Putamen (tissue), 1 donor: ENCODE data around the gene NTM.

Experiments used
- DNase-seq: peaks from one replicate; pipeline ENCODE4 v3.0.0-alpha.2; 2016; ENCODE audit warnings: low spot score

Gene NTM

DNA sequence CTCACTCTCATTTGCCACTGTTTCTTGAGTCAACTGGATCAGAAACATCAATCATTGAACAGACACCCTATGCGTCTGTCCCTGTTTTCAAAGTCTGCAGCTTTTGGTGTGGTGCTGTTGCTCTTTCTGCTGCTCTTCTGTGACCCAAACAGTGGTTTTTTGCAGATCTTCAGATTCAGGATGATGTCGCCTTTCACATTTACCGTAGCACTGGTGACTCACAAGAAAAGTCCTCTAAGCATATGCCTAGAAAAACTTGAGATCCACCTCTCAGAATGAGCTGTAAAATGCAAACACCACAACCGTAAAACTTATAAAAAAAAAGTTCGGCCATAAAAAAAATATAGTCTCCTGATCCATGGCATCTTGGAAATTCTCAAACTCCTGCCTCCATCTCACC lies 400.4 kb downstream of the NTM start:
- no peak for DNase-seq

- DNase-seq, result no peak
These were observed 401.1 kb downstream of the NTM start for GRCh38 chr11:131771471-131771870.

- DNase-seq, result no peak
These were observed 403.2 kb downstream of the NTM start for GRCh38 chr11:131773626-131774025.

DNA sequence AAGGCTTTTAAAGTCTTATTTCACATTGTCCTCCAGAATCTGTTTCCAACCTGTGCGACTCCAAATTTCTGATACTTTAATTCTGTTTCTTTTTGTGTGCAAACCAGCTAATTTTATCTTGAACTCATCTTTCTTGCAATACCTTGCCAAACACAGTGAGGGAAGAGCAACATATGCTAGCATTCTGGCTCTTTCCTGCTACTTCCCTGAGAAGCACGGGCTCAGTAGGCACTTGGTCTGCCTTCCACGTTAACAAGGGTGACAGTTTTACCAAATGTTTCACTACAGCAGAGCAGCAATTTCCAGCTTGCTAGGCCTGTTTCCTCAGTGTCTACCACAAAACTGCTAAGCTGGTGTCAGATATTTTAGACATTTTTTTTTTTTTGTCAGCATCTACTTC lies 405.8 kb downstream of the NTM start:
- no peak for DNase-seq

DNA sequence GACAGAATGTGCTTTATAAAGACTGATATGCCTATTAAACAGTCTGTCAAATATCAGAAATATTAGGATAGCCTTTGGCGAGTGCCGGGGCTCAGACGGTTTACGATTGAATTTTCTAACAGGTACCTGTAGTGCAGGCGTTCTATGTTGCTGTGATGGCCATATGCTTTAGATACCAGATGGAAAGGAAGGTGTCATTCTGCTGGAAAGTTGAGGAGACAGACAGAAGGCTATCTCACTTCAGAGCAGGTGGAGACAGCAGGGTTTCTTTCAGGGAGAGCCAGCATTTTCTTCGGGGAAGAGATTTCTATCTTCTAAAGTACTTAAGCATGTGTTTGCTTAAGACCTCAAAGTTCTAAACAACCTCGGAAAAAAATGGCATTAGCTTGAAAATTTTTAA lies 415.4 kb downstream of the NTM start:
- no peak for DNase-seq

DNA sequence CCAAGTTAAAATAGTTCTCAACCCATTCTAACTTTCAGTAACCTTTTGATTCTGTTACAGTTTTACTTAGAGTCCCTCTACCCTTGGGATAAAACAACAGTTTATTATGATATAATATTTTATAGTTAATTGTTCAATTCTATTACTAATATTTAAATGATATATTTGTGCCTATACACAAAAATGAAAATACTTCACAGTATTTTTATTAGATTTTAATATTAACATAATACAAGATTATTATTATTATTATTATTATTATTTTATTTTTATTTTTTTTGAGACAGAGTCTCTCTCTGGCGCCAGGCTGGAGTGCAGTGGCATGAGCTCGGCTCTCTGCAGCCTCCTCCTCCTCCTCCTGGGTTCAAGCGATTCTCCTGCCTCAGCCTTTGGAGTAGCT lies 416.7 kb downstream of the NTM start:
- no peak for DNase-seq

- no peak for DNase-seq
These were observed 420.2 kb downstream of the NTM start for GRCh38 chr11:131790586-131790985.

DNA sequence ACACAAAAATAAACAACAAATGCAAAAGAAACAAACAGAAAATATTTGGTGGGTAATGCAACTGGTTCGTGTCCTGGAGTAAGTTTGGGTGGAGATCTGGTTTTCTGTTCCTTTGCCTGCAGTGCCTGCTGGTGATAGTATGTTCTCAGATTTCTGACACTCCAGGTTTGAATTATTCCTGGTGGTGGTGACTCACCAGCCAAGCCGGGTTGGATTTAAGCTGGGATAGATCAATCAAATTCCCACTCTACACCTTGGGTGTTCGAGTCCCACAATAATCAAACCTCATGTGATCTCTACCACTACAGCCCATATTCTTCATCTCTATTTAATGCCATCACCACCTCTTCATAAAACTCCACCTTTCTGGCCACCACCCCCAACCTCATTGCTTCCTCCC lies 421.8 kb downstream of the NTM start:
- DNase-seq, result no peak

- DNase-seq, result no peak
These were observed 425.7 kb downstream of the NTM start for GRCh38 chr11:131796089-131796488.

- DNase-seq, result peak; percentile 81
These were observed 426.1 kb downstream of the NTM start for GRCh38 chr11:131796541-131796940.

DNA sequence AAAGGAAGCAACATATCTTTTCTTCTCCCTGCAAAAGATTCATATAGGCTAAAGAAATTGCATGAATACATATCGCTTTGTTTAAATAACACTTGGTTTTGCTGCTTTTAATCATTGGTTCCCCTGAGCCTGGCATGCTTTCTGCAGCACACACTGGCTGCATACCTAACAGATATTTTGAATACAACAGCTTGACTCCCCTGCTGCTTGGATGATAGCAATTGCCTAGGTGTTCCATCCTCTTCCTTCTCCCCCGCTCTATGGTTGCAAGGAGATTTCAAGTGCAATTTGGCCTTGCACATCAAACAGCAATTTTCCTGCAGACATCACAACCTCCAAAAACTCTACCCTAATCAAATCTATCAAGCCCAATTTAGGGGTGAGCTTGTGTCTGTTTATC lies 430.0 kb downstream of the NTM start:
- DNase-seq, result no peak

- no peak for DNase-seq
These were observed 432.2 kb downstream of the NTM start for GRCh38 chr11:131802440-131803115.

DNA sequence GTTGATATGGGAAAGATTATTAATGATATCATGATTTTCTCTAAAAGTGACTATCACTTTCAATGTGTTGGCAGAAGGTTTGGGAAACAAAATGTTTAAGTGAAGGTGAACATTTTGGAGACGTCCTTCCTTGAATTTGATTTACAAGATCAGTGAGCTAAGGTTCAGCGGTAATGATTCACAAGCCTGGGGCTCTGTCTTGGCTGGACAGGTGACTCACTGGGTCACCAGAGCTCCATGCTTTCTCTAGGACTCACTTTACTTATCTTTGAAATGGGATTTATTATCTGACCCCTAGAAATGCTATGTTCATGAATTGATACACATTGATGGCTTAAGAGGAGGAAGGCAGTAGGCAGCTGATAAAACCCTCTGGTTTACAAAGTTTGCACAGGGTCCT lies 437.5 kb downstream of the NTM start:
- DNase-seq, result no peak

DNA sequence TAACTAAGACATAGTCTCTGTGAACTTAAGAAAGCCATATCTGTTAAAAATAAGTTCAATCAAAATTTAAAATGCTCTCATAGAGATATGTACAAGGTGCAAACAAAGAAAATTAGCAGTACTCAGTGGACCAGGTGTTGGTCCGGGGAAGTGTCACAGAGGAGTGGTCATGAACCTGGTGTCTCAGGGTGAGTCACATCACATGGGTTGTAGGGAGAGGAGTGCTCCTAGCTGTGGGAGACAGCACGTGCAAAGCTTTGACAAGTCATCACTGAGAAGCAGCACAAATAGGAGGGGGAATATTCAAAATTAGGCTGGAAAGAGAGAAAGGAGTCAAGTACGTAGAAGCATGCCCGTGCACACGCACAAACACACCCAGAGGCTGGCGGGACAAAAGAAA lies 438.1 kb downstream of the NTM start:
- DNase-seq, result no peak

DNA sequence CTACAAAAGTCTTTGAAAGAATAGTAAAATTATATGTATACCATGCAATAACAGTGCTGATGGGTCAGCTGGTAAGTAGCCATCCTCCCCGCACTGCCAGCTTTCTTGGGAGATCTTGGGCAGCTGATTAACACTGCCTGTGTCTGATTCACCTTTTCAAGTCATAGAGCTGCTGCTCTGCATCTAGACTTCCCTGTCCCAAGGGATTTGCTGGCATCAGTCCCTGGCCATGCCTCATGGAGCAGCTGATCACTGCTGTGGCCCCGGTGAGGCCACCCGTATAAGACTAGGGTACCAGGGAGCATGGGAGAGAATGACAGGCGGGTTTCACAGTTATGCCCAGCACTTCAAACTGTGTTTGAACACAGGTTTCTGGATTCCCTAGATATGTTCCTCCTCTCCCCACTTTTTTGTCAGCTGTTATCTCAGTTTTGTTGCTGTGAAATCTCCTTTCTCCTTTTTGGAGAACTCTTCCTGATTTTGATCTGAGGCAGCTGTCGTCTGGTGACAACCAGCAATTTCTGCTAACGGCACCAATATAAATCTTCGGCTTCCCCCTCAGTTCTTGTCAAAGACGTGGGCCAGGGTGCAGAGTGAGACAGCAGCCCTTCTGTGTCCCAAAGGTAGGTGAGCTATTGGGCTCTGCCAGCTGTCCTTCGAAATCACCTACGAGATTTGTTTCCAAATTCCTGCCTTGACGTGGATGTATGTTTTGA lies 438.9 kb downstream of the NTM start:
- DNase-seq, result peak; percentile 42

GRCh38 chr11:131810541-131810940 lies 440.1 kb downstream of the NTM start:
- no peak for DNase-seq

DNA sequence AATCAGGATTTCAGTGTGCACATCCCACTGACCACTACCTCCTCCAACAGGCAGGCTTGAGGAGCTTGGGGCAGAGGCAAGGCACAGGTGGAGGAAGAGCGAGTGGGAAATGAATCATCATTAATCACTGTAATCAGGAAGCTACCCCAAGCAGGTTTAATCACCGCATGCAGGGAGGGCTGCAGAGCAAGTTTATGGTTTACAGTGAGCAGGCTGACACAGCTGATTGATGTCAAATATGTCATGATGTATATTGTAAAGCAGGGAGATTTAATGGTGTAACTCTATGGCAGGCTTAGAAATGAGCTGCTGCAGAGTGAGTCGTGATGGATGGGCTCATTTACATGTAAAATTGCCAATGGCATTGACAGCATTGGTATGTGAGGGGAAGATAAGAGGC lies 441.0 kb downstream of the NTM start:
- DNase-seq, result peak; percentile 26

DNA sequence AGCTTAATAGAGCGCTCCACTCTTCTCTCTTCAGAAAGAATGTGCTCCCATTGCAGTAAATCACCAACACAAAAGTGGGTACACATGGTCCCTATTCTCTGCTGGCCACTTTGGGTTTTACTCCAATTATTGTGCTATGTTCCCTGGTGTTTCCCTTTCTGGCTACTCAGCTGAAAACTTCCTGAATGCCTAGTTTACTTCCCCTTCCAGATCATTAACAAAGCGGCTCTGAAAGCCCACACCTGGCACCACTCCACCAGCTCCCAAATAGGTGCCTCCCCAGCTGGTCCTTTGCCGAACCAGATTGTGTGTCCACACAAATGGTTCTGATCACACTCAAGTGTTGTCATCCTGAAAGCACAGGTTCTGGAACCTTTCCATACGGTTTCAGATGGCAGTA lies 443.7 kb downstream of the NTM start:
- peak; percentile 25 for DNase-seq

GRCh38 chr11:131815590-131815989 lies 445.2 kb downstream of the NTM start:
- no peak for DNase-seq

GRCh38 chr11:131816051-131816450 lies 445.6 kb downstream of the NTM start:
- no peak for DNase-seq

- no peak for DNase-seq
These were observed 447.3 kb downstream of the NTM start for GRCh38 chr11:131817687-131818188.

DNA sequence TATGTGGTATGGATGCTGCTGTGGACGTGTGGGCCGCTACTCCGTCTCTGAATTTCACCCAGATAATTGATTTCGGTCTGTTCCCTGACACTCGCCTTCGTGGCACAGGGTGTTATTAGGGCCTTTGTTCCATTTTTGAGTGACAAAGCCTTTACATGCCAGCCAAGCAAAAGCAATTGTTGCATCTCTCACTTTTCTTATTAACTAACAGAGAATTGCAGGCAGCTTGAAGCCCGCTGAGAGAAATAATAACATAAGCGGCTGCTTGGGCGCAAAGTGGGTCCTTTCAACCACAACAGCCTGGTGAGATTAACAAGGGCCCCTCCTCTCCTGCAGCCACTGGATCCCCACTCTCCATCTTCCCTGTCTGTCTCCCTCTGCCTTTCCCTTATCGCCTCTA lies 449.4 kb downstream of the NTM start:
- DNase-seq, result no peak

GRCh38 chr11:131822506-131822905 lies 452.1 kb downstream of the NTM start:
- no peak for DNase-seq

DNA sequence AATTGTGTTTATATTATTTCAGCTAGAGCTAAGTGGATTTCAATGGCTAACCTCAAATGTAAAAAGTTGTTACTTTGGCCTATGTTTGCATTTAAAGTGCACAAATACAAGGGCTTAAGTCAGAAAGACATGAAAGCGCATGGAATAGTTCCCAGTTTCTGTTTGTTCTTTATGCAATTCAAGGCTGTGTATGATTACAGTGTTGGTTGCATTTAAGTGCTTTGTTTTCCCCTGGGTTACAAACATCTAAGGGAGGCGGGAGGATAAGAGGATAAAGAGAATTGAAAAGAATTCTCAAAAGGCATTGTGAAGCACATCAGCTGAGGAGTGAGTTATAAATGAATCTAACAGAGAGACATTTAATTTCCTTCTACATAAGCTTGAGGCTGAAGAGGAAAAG lies 453.4 kb downstream of the NTM start:
- no peak for DNase-seq
